K562 (cell line): ENCODE data around the gene FAM72A.
"Not testable (repeated sequence)": the region's sequence is repeated elsewhere in the genome, so short reads cannot be mapped to it uniquely, and the experiment has no call there.

Experiments
- CBX8 ChIP-seq: fragments of 200-600 bp; sonication (generic); IDR thresholded peaks from 2 replicates; pipeline ENCODE4 v1.6.1; 2012; ENCODE audit warnings: borderline replicate concordance, mixed run types, low read depth, mild to moderate bottlenecking, moderate library complexity, mixed read lengths, low read length, control low read depth, inconsistent platforms; ENCODE audit not compliant: poor library complexity, severe bottlenecking; ENCODE audit errors: extremely low read depth
- DNMT1 ChIP-seq: fragments of 450-650 bp; IDR thresholded peaks from 2 replicates; pipeline ENCODE4 v1.6.1; 2016; ENCODE audit warnings: antibody characterized with exemption, mild to moderate bottlenecking
- E2F4 ChIP-seq: sonication (generic); formaldehyde crosslinking; IDR thresholded peaks from 2 replicates; pipeline ENCODE4 v1.8.0; 2022; ENCODE audit warnings: mild to moderate bottlenecking, low read depth, missing genetic modification reagents
- EZH2 ChIP-seq: IDR thresholded peaks from 2 replicates; pipeline ENCODE4 v1.6.1; 2012; ENCODE audit warnings: low read depth, mild to moderate bottlenecking, inconsistent platforms, low read length, borderline replicate concordance
- FUS ChIP-seq: fragments of 200-400 bp; formaldehyde crosslinking; optimal IDR thresholded peaks from 2 replicates; pipeline ENCODE3; 2017; ENCODE audit warnings: low read depth, low read length
- HMG20B ChIP-seq: fragments of 250-450 bp; sonication (Bioruptor Pico); IDR thresholded peaks from 2 replicates; pipeline ENCODE4 v1.5.0; 2021; ENCODE audit warnings: mild to moderate bottlenecking
- NFYB ChIP-seq: IDR thresholded peaks from 2 replicates; pipeline ENCODE4 v1.6.1; 2011; ENCODE audit warnings: mild to moderate bottlenecking, moderate library complexity; ENCODE audit not compliant: insufficient read length; ENCODE audit errors: extremely low read depth
- POLR2A ChIP-seq: fragments of 450-650 bp; conservative IDR thresholded peaks from 2 replicates; pipeline ENCODE4 v1.6.1; 2016
- SIX5 ChIP-seq, 2 experiments: IDR thresholded peaks; 2 replicates each; pipeline ENCODE4 v1.6.1; 2011; ENCODE audit warnings: low read length in 2 of 2, borderline replicate concordance in 1 of 2, low read depth in 1 of 2, mild to moderate bottlenecking in 1 of 2, moderate library complexity in 1 of 2; ENCODE audit not compliant: insufficient read depth in 1 of 2
- SP1 ChIP-seq: sonication (generic); formaldehyde crosslinking; IDR thresholded peaks from 2 replicates; pipeline ENCODE4 v1.8.1; 2022; ENCODE audit warnings: mild to moderate bottlenecking, missing genetic modification reagents
- TRIM24 ChIP-seq, 2 experiments: fragments of 450-650 bp; IDR thresholded peaks; 2 replicates each; pipeline ENCODE4 v1.6.1; 2016
- USF1 ChIP-seq: sonication (generic); formaldehyde crosslinking; IDR thresholded peaks from 2 replicates; pipeline ENCODE4 v1.9.0; 2022; ENCODE audit warnings: mild to moderate bottlenecking, missing genetic modification reagents
- ZNF395 ChIP-seq: fragments of 200-800 bp; sonication (Bioruptor generic); IDR thresholded peaks from 2 replicates; pipeline ENCODE4 v1.6.1; 2017; ENCODE audit warnings: missing genetic modification characterization, missing compliant biosample characterization

- not testable (repeated sequence) for TF ChIP-seq SIX5 (IDR thresholded peaks at IDR 0.05; ENCODE audit: borderline replicate concordance in 1 of 2, insufficient read depth in 1 of 2, low read depth in 1 of 2, low read length in 2 of 2); EZH2; CBX8; POLR2A; FUS; HMG20B (CRISPR knock-in tag); TRIM24 (IDR thresholded peaks at IDR 0.05); USF1 (CRISPR knock-in tag); E2F4 (CRISPR knock-in tag); DNMT1
- peak; percentile 73 for TF ChIP-seq ZNF395 (CRISPR knock-in tag)
- peak; percentile 65 for TF ChIP-seq SP1
- TF ChIP-seq NFYB: peak; percentile 64
Measured at GRCh38 chr1:206202789-206203363, at the start of gene FAM72A.
